Neural cell (in vitro differentiated cells): ENCODE results near the gene SNAI1. TPM values are rescaled to one million over a fixed set of nuclear protein-coding genes. Genes with fewer than 3 reads are reported as not detected.

Experiments used
- H2AFZ ChIP-seq: fragments of 200-600, 300-800 bp; sonication (generic), shearing (Covaris generic); 2 replicates; pipeline ENCODE4 v1.6.0; 2014; ENCODE audit warnings: low read depth, mild to moderate bottlenecking, antibody characterized with exemption, low read length, moderate library complexity
- H3F3A ChIP-seq: fragments of 200-600 bp; shearing (Covaris generic); 2 replicates; pipeline ENCODE4 v1.6.1; 2016; ENCODE audit warnings: mild to moderate bottlenecking, moderate library complexity, mixed read lengths, antibody characterized with exemption, low read length; ENCODE audit not compliant: insufficient read depth, poor library complexity, severe bottlenecking
- H3K27ac ChIP-seq: fragments of 200-600, 300-800 bp; sonication (generic), shearing (Covaris generic); 2 replicates; pipeline ENCODE4 v1.5.1; 2014; ENCODE audit warnings: mild to moderate bottlenecking, low read length, moderate library complexity
- H3K27me3 ChIP-seq: fragments of 300-800, 200-600 bp; sonication (generic), shearing (Covaris generic); 2 replicates; pipeline ENCODE4 v1.6.0; 2014; ENCODE audit warnings: mild to moderate bottlenecking, low read depth, low read length, moderate library complexity; ENCODE audit not compliant: insufficient read depth
- H3K36me3 ChIP-seq: fragments of 300-800, 200-600 bp; sonication (generic), shearing (Covaris generic); 2 replicates; pipeline ENCODE4 v1.5.1; 2014; ENCODE audit warnings: mild to moderate bottlenecking, antibody characterized with exemption, low read length, moderate library complexity; ENCODE audit not compliant: insufficient read depth
- H3K4me2 ChIP-seq: fragments of 300-800, 200-600 bp; sonication (generic), shearing (Covaris generic); 2 replicates; pipeline ENCODE4 v1.6.0; 2014; ENCODE audit warnings: mild to moderate bottlenecking, low read length
- H3K4me3 ChIP-seq: fragments of 300-800, 200-600 bp; sonication (generic), shearing (Covaris generic); 2 replicates; pipeline ENCODE4 v1.5.1; 2014; ENCODE audit warnings: mild to moderate bottlenecking, low read length, moderate library complexity
- H3K79me2 ChIP-seq: fragments of 200-600 bp; shearing (Covaris generic); replicated peaks from 2 replicates; pipeline ENCODE4 v1.6.0; 2014; ENCODE audit warnings: mild to moderate bottlenecking, low read length, moderate library complexity; ENCODE audit not compliant: insufficient read depth
- H3K9ac ChIP-seq: fragments of 300-800, 200-600 bp; sonication (generic), shearing (Covaris generic); 2 replicates; pipeline ENCODE4 v1.6.1; 2016; ENCODE audit warnings: mild to moderate bottlenecking, low read length, mixed read lengths
- H3K9me2 ChIP-seq: fragments of 200-600 bp; shearing (Covaris generic); 2 replicates; pipeline ENCODE4 v1.6.1; 2016; ENCODE audit warnings: mild to moderate bottlenecking, low read length, mixed read lengths; ENCODE audit not compliant: insufficient read depth
- H3K9me3 ChIP-seq: fragments of 200-600, 300-800 bp; sonication (generic), shearing (Covaris generic); 2 replicates; pipeline ENCODE4 v1.6.1; 2016; ENCODE audit warnings: mild to moderate bottlenecking, mixed run types, low read length, moderate library complexity, mixed read lengths
- H4K20me1 ChIP-seq: fragments of 200-600 bp; shearing (Covaris generic); 2 replicates; pipeline ENCODE4 v1.6.1; 2016; ENCODE audit warnings: mild to moderate bottlenecking, mixed run types; ENCODE audit not compliant: insufficient read depth
- EP300 ChIP-seq: fragments of 450-650 bp; conservative IDR thresholded peaks from 2 replicates; pipeline ENCODE4 v1.6.1; 2014; ENCODE audit warnings: antibody characterized with exemption, mild to moderate bottlenecking, moderate library complexity; ENCODE audit not compliant: poor library complexity, severe bottlenecking
- EZH2 ChIP-seq: fragments of 200-600, 300-800 bp; shearing (Covaris generic), sonication (generic); IDR thresholded peaks from 2 replicates; pipeline ENCODE4 v1.6.1; 2014; ENCODE audit warnings: antibody characterized with exemption, low read length, borderline replicate concordance, mild to moderate bottlenecking; ENCODE audit not compliant: insufficient read depth, poor library complexity, severe bottlenecking
- MXI1 ChIP-seq: fragments of 450-650 bp; conservative IDR thresholded peaks from 2 replicates; pipeline ENCODE4 v1.6.1; 2014; ENCODE audit warnings: antibody characterized with exemption, mild to moderate bottlenecking; ENCODE audit not compliant: poor library complexity, severe bottlenecking
- POLR2AphosphoS5 ChIP-seq: IDR thresholded peaks from 2 replicates; pipeline ENCODE4 v1.6.1; 2012
- RAD21 ChIP-seq: fragments of 450-650 bp; conservative IDR thresholded peaks from 2 replicates; pipeline ENCODE4 v1.6.1; 2014; ENCODE audit warnings: antibody characterized with exemption, mild to moderate bottlenecking, moderate library complexity
- REST ChIP-seq: IDR thresholded peaks from 2 replicates; pipeline ENCODE4 v1.6.1; 2012; ENCODE audit warnings: borderline replicate concordance
- SMC3 ChIP-seq: fragments of 450-650 bp; conservative IDR thresholded peaks from 2 replicates; pipeline ENCODE4 v1.6.1; 2014; ENCODE audit warnings: antibody characterized with exemption, mild to moderate bottlenecking, moderate library complexity; ENCODE audit not compliant: poor library complexity
- TAF1 ChIP-seq: IDR thresholded peaks from 2 replicates; pipeline ENCODE4 v1.6.1; 2012; ENCODE audit warnings: low read depth
- polyA plus RNA-seq: library from polyadenylated mRNA; depleted of rRNA; stranded (reverse); fragments of >200 nt; gene quantifications from 2 replicates; pipeline ENCODE4 v1.2.3, GENCODE V29; 2014
- TF ChIP-seq, protein P1 (sequence below): fragments of 450-650 bp; IDR thresholded peaks from 2 replicates; pipeline ENCODE4 v1.5.1; 2014; ENCODE audit warnings: antibody characterized with exemption, mild to moderate bottlenecking, moderate library complexity; ENCODE audit not compliant: poor library complexity, severe bottlenecking

Gene SNAI1
- polyA plus RNA-seq, 1 donor from 2014 or later: 0.31 TPM

DNA sequence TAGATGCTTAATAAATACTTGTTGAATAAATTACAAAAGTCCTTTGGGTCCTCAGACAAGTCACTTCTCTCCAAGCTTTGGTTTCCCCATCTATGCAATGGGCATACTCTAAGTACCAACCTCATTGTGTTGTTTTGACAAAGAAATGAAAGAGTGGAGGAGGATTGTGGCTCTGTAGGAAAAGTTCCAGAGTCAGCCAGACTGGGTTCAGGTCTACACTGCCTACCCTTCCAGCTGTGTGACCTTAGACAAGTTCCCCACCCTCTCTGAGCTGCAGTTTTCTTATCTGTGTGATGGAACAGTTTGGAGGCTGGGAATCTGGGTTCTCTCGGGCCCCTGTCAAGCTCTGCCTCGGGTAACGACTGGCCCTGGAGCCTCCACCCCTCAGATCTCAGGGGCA, 53.9 kb downstream of the SNAI1 start:
- Histone ChIP-seq H3K27ac (no peak overlapping the region), H3K4me3 (no peak overlapping the region), H3F3A (no peaks in the 10 kb centered on the region), H3K36me3 (no peaks in the 10 kb centered on the region), H3K9me2 (no peaks in the 10 kb centered on the region), H3K9me3 (no peaks in the 10 kb centered on the region), H3K9ac (no peak overlapping the region), H3K4me2 (no peak overlapping the region), H4K20me1 (no peaks in the 10 kb centered on the region), H3K27me3 (no peaks in the 10 kb centered on the region), H3K79me2 (no peaks in the 10 kb centered on the region), H2AFZ (no peak overlapping the region)
- TF ChIP-seq EP300 (no peak), REST (no peak), EZH2 (no peak), RAD21 (no peak), MXI1 (no peak), SMC3 (no peak), TAF1 (no peak), POLR2AphosphoS5 (no peak)
- TF ChIP-seq, protein P1, sequence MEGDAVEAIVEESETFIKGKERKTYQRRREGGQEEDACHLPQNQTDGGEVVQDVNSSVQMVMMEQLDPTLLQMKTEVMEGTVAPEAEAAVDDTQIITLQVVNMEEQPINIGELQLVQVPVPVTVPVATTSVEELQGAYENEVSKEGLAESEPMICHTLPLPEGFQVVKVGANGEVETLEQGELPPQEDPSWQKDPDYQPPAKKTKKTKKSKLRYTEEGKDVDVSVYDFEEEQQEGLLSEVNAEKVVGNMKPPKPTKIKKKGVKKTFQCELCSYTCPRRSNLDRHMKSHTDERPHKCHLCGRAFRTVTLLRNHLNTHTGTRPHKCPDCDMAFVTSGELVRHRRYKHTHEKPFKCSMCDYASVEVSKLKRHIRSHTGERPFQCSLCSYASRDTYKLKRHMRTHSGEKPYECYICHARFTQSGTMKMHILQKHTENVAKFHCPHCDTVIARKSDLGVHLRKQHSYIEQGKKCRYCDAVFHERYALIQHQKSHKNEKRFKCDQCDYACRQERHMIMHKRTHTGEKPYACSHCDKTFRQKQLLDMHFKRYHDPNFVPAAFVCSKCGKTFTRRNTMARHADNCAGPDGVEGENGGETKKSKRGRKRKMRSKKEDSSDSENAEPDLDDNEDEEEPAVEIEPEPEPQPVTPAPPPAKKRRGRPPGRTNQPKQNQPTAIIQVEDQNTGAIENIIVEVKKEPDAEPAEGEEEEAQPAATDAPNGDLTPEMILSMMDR: no peak

DNA sequence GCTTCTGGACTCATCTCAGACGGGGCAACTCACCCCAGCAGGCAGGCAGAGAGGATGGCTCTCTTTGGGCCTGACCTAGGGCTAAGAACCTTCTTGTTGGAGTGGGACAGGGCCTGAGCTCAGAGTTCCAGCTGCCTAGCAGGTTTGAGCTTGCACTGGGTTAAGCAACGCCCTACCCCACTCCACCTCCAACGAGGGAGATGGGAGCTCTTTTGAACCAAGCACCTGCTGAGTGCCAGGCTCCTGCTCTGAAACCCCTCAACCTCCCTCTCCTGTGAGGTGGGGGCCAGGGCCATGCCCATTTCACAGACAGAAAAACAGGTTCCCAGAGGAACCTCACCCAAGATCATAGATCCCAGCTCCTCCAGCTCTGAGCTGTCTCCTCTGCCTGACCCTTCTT, 54.3 kb downstream of the SNAI1 start:
- Histone ChIP-seq H2AFZ (no peak overlapping the region), H4K20me1 (no peaks in the 10 kb centered on the region), H3K4me3 (no peak overlapping the region), H3F3A (no peaks in the 10 kb centered on the region), H3K9me2 (no peaks in the 10 kb centered on the region), H3K36me3 (no peaks in the 10 kb centered on the region), H3K79me2 (no peaks in the 10 kb centered on the region), H3K27me3 (no peaks in the 10 kb centered on the region), H3K27ac (no peak overlapping the region), H3K9me3 (no peaks in the 10 kb centered on the region), H3K4me2 (no peak overlapping the region), H3K9ac (no peak overlapping the region)
- TF ChIP-seq RAD21 (no peak), POLR2AphosphoS5 (no peak), MXI1 (no peak), SMC3 (no peak), REST (no peak), EZH2 (no peak), TAF1 (no peak), EP300 (no peak)
- TF ChIP-seq, protein P1: no peak
